ENCODE measurements around the gene SNRNP35. TPM values are rescaled to one million over a fixed set of nuclear protein-coding genes. Genes with fewer than 3 reads are reported as not detected.
"Not testable (repeated sequence)": the region's sequence is repeated elsewhere in the genome, so short reads cannot be mapped to it uniquely, and the experiment has no call there.

SNRNP35 gene
- total RNA-seq, 1 donor from 2014 or later: 18.8 TPM

DNA sequence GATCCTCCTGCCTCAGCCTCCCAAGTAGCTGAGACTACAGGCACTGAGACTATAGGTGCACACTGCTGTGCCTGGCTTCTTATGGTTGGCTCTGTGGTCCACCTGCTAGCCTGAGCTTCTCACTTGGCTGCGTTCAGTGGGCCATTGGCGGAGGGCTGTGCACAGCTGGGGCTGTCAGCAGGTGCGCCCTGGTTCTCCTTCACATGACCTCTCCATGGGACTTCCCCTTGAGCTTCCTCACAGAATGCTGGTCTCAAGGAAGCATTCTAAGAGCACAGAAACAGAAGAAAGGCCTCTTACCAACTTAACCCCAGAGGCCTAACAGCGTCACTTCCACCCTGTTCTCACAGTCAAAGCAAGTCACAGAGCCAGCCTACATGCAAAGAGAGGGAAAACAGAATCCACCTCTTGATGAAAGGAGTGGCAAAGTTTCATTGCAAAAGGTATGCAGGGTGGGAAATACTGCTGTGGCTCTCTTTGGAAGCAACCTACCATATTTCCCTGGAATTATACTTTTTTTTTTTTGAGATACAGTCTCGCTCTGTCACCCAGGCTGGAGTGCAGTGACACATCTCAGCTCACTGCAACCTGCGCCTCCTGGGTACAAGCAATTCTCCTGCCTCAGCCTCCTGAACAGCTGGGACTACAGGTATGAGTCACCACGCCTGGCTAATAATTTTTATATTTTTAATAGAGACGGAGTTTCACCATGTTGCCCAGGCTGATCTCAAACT, 30.7 kb upstream of the SNRNP35 start:
- Mint-ChIP-seq H3K27me3 (ENCODE audit: unreplicated experiment) (no peaks in the 10 kb centered on the region), H3K4me3 (ENCODE audit: unreplicated experiment) (no peak overlapping the region), H3K4me1 (ENCODE audit: unreplicated experiment) (no peaks in the 10 kb centered on the region), H3K9me3 (ENCODE audit: unreplicated experiment) (no peaks in the 10 kb centered on the region), H3K36me3 (ENCODE audit: low read depth, unreplicated experiment) (peaks cover 11% of the 10 kb centered on the region), H3K27ac (ENCODE audit: unreplicated experiment) (no peak overlapping the region)
- TF ChIP-seq, protein P1, sequence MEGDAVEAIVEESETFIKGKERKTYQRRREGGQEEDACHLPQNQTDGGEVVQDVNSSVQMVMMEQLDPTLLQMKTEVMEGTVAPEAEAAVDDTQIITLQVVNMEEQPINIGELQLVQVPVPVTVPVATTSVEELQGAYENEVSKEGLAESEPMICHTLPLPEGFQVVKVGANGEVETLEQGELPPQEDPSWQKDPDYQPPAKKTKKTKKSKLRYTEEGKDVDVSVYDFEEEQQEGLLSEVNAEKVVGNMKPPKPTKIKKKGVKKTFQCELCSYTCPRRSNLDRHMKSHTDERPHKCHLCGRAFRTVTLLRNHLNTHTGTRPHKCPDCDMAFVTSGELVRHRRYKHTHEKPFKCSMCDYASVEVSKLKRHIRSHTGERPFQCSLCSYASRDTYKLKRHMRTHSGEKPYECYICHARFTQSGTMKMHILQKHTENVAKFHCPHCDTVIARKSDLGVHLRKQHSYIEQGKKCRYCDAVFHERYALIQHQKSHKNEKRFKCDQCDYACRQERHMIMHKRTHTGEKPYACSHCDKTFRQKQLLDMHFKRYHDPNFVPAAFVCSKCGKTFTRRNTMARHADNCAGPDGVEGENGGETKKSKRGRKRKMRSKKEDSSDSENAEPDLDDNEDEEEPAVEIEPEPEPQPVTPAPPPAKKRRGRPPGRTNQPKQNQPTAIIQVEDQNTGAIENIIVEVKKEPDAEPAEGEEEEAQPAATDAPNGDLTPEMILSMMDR (IDR thresholded peaks at IDR 0.05; ENCODE audit: unreplicated experiment): no peak
- DNase-seq (ENCODE audit: low spot score): no peak

DNA sequence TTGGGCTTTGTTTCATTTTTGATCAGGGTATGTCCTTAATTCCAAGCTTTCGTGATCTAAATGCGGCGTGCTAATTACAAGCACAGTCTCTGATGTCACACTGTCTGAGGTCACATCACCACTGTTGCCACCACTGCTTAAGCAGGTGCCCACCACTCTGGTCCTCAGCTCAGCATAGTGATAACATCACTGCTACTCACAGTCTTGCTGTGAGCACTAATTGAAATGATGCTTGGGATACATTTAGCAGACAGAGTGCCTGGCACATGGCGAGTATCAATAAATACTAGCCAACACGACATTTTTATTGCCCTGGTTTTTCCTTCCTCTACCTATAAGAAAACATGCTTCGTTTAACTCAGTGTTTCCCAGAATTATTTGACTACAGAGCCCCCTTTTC, 29.3 kb upstream of the SNRNP35 start:
- Mint-ChIP-seq H3K36me3 (ENCODE audit: low read depth, unreplicated experiment) (peaks cover 11% of the 10 kb centered on the region), H3K27me3 (ENCODE audit: unreplicated experiment) (no peaks in the 10 kb centered on the region), H3K4me1 (ENCODE audit: unreplicated experiment) (no peaks in the 10 kb centered on the region), H3K27ac (ENCODE audit: unreplicated experiment) (no peak overlapping the region), H3K4me3 (ENCODE audit: unreplicated experiment) (no peak overlapping the region), H3K9me3 (ENCODE audit: unreplicated experiment) (no peaks in the 10 kb centered on the region)
- DNase-seq (ENCODE audit: low spot score): no peak
- TF ChIP-seq, protein P1 (IDR thresholded peaks at IDR 0.05; ENCODE audit: unreplicated experiment): no peak

DNA sequence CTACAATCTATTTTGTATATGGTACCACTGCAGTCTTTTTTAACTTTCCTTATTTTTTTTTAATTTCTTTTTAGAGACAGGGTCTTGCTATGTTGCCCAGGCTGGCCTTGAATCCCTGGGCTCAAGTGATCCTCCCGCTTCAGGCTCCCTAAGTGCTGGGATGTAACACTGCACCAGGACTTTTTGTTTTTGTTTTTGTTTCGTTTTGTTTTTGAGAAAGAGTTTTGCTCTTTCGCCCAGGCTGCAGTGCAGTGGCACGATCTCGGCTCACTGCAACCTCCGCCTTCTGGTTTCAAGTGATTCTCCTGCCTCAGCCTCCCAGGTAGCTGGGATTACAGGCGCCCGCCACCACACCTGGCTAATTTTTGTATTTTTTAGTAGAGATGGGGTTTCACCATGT, 28.8 kb upstream of the SNRNP35 start:
- not testable (repeated sequence) for DNase-seq (ENCODE audit: low spot score); H3K9me3 Mint-ChIP-seq (ENCODE audit: unreplicated experiment); H3K4me1 Mint-ChIP-seq (ENCODE audit: unreplicated experiment); H3K4me3 Mint-ChIP-seq (ENCODE audit: unreplicated experiment); H3K27ac Mint-ChIP-seq (ENCODE audit: unreplicated experiment); H3K27me3 Mint-ChIP-seq (ENCODE audit: unreplicated experiment)
- peaks cover 11% of the 10 kb centered on the region for H3K36me3 Mint-ChIP-seq (ENCODE audit: low read depth, unreplicated experiment)

DNA sequence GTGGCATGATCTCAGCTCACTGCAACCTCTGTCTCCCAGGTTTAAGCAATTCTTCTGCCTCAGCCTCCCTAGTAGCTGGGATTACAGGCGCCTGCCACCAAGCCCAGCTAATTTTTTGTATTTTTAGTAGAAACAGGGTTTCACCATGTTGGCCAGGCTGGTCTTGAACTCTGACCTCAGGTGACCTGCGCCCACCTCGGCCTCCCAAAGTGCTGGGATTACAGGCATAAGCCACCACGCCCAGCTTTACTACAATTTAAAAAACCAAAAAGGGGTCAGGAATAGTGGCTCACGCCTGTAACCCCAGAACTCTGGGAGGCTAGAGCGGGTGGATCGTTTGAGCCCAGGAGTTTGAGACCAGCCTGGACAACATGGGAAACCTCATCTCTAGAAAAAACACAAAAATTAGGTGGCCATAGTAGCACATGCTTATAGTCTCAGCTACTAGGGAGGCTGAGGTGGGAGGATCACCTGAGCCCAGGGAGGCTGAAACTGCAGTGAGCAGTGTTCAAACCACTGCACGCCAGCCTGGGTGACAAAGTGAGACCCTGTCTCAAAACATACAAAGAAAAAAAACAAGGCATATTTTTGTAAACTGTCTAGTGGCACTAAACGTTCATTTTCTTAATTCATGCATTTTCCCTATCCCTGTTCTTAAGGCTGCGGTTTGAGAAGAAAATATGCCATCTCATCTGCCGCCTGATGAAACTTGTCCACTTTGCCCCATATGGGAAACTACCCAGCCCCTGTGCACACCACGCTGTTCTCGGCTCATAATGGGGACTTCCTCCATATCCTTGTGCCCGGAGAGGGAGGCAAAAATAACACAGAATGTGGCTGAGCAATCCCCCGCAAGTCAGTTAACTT, 25.8 kb upstream of the SNRNP35 start:
- peaks cover 11% of the 10 kb centered on the region for H3K36me3 Mint-ChIP-seq (ENCODE audit: low read depth, unreplicated experiment)
- not testable (repeated sequence) for H3K9me3 Mint-ChIP-seq (ENCODE audit: unreplicated experiment); H3K27me3 Mint-ChIP-seq (ENCODE audit: unreplicated experiment); H3K4me3 Mint-ChIP-seq (ENCODE audit: unreplicated experiment); H3K27ac Mint-ChIP-seq (ENCODE audit: unreplicated experiment); DNase-seq (ENCODE audit: low spot score); H3K4me1 Mint-ChIP-seq (ENCODE audit: unreplicated experiment)

DNA sequence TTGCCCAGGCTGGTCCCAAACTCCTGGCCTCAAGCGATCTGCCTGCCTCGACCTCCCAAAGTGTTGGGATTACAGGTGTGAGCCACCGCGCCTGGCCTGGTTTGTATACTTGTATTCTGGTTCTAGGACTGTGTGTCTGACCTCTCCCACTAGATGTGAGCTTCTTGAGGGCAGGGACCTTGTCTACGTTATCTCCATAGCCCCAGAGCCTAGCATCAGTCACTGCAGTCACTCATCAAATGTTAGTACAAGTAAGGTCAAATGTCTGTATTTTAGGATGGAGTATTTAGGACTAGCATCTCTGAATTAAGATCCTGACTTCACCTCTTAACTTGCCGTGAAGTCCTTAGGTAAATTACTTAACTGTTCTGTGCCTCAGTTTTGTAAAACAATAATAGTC, 24.3 kb upstream of the SNRNP35 start:
- Mint-ChIP-seq H3K27ac (ENCODE audit: unreplicated experiment) (no peak overlapping the region), H3K4me3 (ENCODE audit: unreplicated experiment) (no peak overlapping the region), H3K9me3 (ENCODE audit: unreplicated experiment) (no peaks in the 10 kb centered on the region), H3K36me3 (ENCODE audit: low read depth, unreplicated experiment) (peaks cover 10% of the 10 kb centered on the region), H3K27me3 (ENCODE audit: unreplicated experiment) (no peaks in the 10 kb centered on the region), H3K4me1 (ENCODE audit: unreplicated experiment) (no peaks in the 10 kb centered on the region)
- TF ChIP-seq, protein P1 (IDR thresholded peaks at IDR 0.05; ENCODE audit: unreplicated experiment): no peak
- no peak for DNase-seq (ENCODE audit: low spot score)

DNA sequence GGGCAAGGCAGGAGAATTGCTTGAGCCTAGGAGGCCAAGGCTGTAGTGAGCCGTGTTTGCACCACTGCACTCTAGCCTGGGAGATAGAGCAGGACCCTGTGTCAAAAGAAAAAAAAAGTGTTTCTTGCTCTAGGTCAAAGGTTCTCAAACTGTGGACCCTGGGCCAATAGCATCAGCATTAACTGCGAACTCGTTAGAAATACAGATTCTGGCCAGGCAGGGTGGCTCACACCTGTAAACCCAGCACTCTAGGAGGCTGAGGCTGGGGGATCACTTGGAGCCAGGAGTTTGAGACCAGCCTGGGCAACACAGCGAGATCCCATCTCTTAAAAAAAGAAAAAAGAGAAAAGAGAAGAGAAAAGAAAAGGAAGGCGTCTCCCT, 22.3 kb upstream of the SNRNP35 start:
- H3K9me3 Mint-ChIP-seq (ENCODE audit: unreplicated experiment): no peaks in the 10 kb centered on the region
- no peak overlapping the region for H3K27ac Mint-ChIP-seq (ENCODE audit: unreplicated experiment)
- no peaks in the 10 kb centered on the region for H3K27me3 Mint-ChIP-seq (ENCODE audit: unreplicated experiment)
- peak overlapping the region; percentile 93 for H3K4me3 Mint-ChIP-seq (ENCODE audit: unreplicated experiment)
- TF ChIP-seq, protein P1 (IDR thresholded peaks at IDR 0.05; ENCODE audit: unreplicated experiment): no peak
- no peak for DNase-seq (ENCODE audit: low spot score)
- H3K36me3 Mint-ChIP-seq (ENCODE audit: low read depth, unreplicated experiment): peaks cover 7% of the 10 kb centered on the region
- H3K4me1 Mint-ChIP-seq (ENCODE audit: unreplicated experiment): no peaks in the 10 kb centered on the region

Measured in endothelial cell (in vitro differentiated cells).